CD14-positive monocyte (primary cell): ENCODE data around the gene RPS29. TPM values are rescaled to one million over a fixed set of nuclear protein-coding genes. Genes with fewer than 3 reads are reported as not detected.

Experiments used
- DNase-seq, 3 donors: peaks; one replicate each; pipeline ENCODE4 v3.0.0-alpha.2; 2011 to 2022
- H2AFZ ChIP-seq: 2 replicates; pipeline ENCODE4 v1.6.0; 2012; ENCODE audit warnings: mild to moderate bottlenecking, low read depth, low read length, inconsistent platforms; ENCODE audit not compliant: insufficient read depth, poor library complexity, severe bottlenecking
- H3K27ac ChIP-seq, 2 donors: 1 replicate in 1 of 2; 2 replicates in 1 of 2; pipeline ENCODE4 v1.5.1; 2012 to 2013; ENCODE audit warnings: low read length in 2 of 2, control low read depth in 1 of 2, inconsistent platforms in 1 of 2, low read depth in 1 of 2, mild to moderate bottlenecking in 1 of 2
- H3K27me3 ChIP-seq, 2 donors: one replicate each; pipeline versions ENCODE4 v1.6.0 to v1.6.1; 2011 to 2013; ENCODE audit warnings: low read length in 2 of 2; ENCODE audit not compliant: control insufficient read depth in 2 of 2, insufficient read depth in 2 of 2
- H3K36me3 ChIP-seq, 2 donors: replicated peaks in 1 of 2; 1 replicate in 1 of 2; 2 replicates in 1 of 2; pipeline versions ENCODE4 v1.5.1 to v1.6.1; 2012 to 2013; ENCODE audit warnings: low read length in 2 of 2, control low read depth in 1 of 2, inconsistent platforms in 1 of 2, mild to moderate bottlenecking in 1 of 2; ENCODE audit not compliant: insufficient read depth in 2 of 2, control insufficient read depth in 1 of 2
- H3K4me1 ChIP-seq, 2 donors: 1 replicate in 1 of 2; 2 replicates in 1 of 2; pipeline versions ENCODE4 v1.5.1 to v1.6.1; 2012 to 2013; ENCODE audit warnings: low read length in 2 of 2, control low read depth in 1 of 2, inconsistent platforms in 1 of 2, mild to moderate bottlenecking in 1 of 2, moderate library complexity in 1 of 2; ENCODE audit not compliant: insufficient read depth in 2 of 2, control insufficient read depth in 1 of 2
- H3K4me2 ChIP-seq: replicated peaks from 2 replicates; pipeline ENCODE3; 2012; ENCODE audit warnings: low read length, moderate library complexity, mild to moderate bottlenecking; ENCODE audit not compliant: poor library complexity, severe bottlenecking; ENCODE audit errors: extremely low read depth
- H3K4me3 ChIP-seq, 3 experiments: fragments of 200-600 bp in 1 of 3; sonication (generic) in 1 of 3; replicated peaks in 1 of 3; 1 replicate in 2 of 3; 2 replicates in 1 of 3; pipeline ENCODE4 v1.5.1; 2011 to 2013; ENCODE audit warnings: low read length in 3 of 3, mild to moderate bottlenecking in 3 of 3, control low read depth in 2 of 3, low read depth in 2 of 3, inconsistent platforms in 1 of 3, moderate library complexity in 1 of 3
- H3K79me2 ChIP-seq: 2 replicates; pipeline ENCODE4 v1.6.0; 2012; ENCODE audit warnings: mild to moderate bottlenecking, control low read depth, inconsistent platforms, low read length, moderate library complexity; ENCODE audit not compliant: insufficient read depth
- H3K9ac ChIP-seq: 2 replicates; pipeline ENCODE4 v1.6.0; 2017; ENCODE audit warnings: low read length, mild to moderate bottlenecking; ENCODE audit not compliant: insufficient read depth, poor library complexity, severe bottlenecking
- H3K9me3 ChIP-seq, 2 donors: replicated peaks in 1 of 2; 1 replicate in 1 of 2; 2 replicates in 1 of 2; pipeline versions ENCODE4 v1.5.1 to v1.6.1; 2012 to 2013; ENCODE audit warnings: low read length in 2 of 2, control low read depth in 1 of 2; ENCODE audit not compliant: control insufficient read depth in 1 of 2, insufficient read depth in 1 of 2
- H4K20me1 ChIP-seq: 2 replicates; pipeline ENCODE4 v1.6.0; 2012; ENCODE audit warnings: mild to moderate bottlenecking, low read length, control low read depth, moderate library complexity; ENCODE audit not compliant: insufficient read depth
- H3K27ac Mint-ChIP-seq, 7 donors: one replicate each; pipeline ENCODE4 v1.8.0; 2020; ENCODE audit warnings: mild to moderate bottlenecking in 7 of 7, mixed read lengths in 7 of 7, moderate library complexity in 6 of 7, inconsistent platforms in 2 of 7
- H3K27me3 Mint-ChIP-seq, 3 donors: one replicate each; pipeline ENCODE4 v1.8.0; 2021 to 2022; ENCODE audit warnings: low read depth in 3 of 3, mild to moderate bottlenecking in 3 of 3, mixed read lengths in 3 of 3, moderate library complexity in 3 of 3, inconsistent platforms in 1 of 3
- H3K36me3 Mint-ChIP-seq, 2 donors: one replicate each; pipeline ENCODE4 v1.8.0; 2020; ENCODE audit warnings: mixed read lengths in 2 of 2, inconsistent platforms in 1 of 2, mild to moderate bottlenecking in 1 of 2
- H3K4me1 Mint-ChIP-seq: one replicate; pipeline ENCODE4 v1.8.0; 2020; ENCODE audit warnings: mild to moderate bottlenecking, mixed read lengths
- H3K4me3 Mint-ChIP-seq, 2 donors: one replicate each; pipeline ENCODE4 v1.8.0; 2020; ENCODE audit warnings: mild to moderate bottlenecking in 2 of 2, mixed read lengths in 2 of 2, moderate library complexity in 1 of 2
- H3K9me3 Mint-ChIP-seq, 7 donors: one replicate each; pipeline ENCODE4 v1.8.0; 2020 to 2022; ENCODE audit warnings: mixed read lengths in 7 of 7, mild to moderate bottlenecking in 6 of 7, moderate library complexity in 6 of 7, inconsistent platforms in 2 of 7
- CTCF ChIP-seq: fragments of 200-600 bp; IDR thresholded peaks from one replicate; pipeline ENCODE4 v1.8.0; 2022; ENCODE audit warnings: antibody characterized with exemption, mild to moderate bottlenecking
- WGBS: methylation state at CpG from one replicate; pipeline ENCODE4 v1.1.5; 2013; ENCODE audit warnings: missing lambda C conversion rate; ENCODE audit not compliant: insufficient coverage; 5-methylcytosine and 5-hydroxymethylcytosine counted together
- intact Hi-C, 2 donors: fragments of 100-400 bp; cut with micrococcal nuclease; formaldehyde crosslinking; loops; one replicate each; pipeline versions ENCODE4 v1.15.0 to v1.15.1; 2023
- polyA plus RNA-seq, 3 donors: library from polyadenylated mRNA; depleted of rRNA in 1 of 3; unstranded in 2 of 3; stranded (reverse) in 1 of 3; fragments of 300-500 nt in 2 of 3; fragments of >200 nt in 1 of 3; fragmentation: Illumina TruSeq in 2 of 3; gene quantifications; 1 replicate in 2 of 3; 2 replicates in 1 of 3; pipeline ENCODE4 v1.2.3, GENCODE V29; 2012 to 2021

The RPS29 gene
- polyA plus RNA-seq, 3 donors = 2,325 to 4,497 (median 2,965) TPM

- Mint-ChIP-seq H3K4me1 (no peaks in the 10 kb centered on the region), H3K27ac (no peak overlapping the region), H3K4me3 (no peak overlapping the region), H3K27me3 (peaks cover 0 to 4% (median 4%) of the 10 kb centered on the region in 3 donors), H3K36me3 (no peaks in the 10 kb centered on the region), H3K9me3 (peaks cover 0 to 15% (median 5%) of the 10 kb centered on the region in 7 donors)
- H3K27ac ChIP-seq = no peak overlapping the region
- no peak for TF ChIP-seq CTCF
- H3K36me3 ChIP-seq = no peaks in the 10 kb centered on the region
- no peak overlapping the region for H3K4me2 ChIP-seq
- no peak overlapping the region for H3K4me3 ChIP-seq
- no CpG with 5 or more reads among the region's 1 CpG for WGBS
- no peak overlapping the region for H3K9ac ChIP-seq
- DNase-seq = no peak
- no peaks in the 10 kb centered on the region for H3K27me3 ChIP-seq
- H3K4me1 ChIP-seq = no peaks in the 10 kb centered on the region
- no peaks in the 10 kb centered on the region for H3K9me3 ChIP-seq
- intact Hi-C loops = no loop called here
- no peak overlapping the region for H2AFZ ChIP-seq
- H4K20me1 ChIP-seq = no peaks in the 10 kb centered on the region
- no peaks in the 10 kb centered on the region for H3K79me2 ChIP-seq
Observed at GRCh38 chr14:49546766-49547165, 39.4 kb downstream of the RPS29 start.

GRCh38 chr14:49545716-49546115 lies 40.5 kb downstream of the RPS29 start:
- no peak overlapping the region for H3K27ac Mint-ChIP-seq
- Histone ChIP-seq H3K4me3 (no peak overlapping the region), H3K9ac (no peak overlapping the region), H4K20me1 (no peaks in the 10 kb centered on the region), H2AFZ (no peak overlapping the region), H3K27ac (no peak overlapping the region), H3K9me3 (peaks cover 5 to 7% of the 10 kb centered on the region in 2 donors), H3K4me1 (no peaks in the 10 kb centered on the region), H3K27me3 (no peaks in the 10 kb centered on the region), H3K4me2 (no peak overlapping the region), H3K36me3 (no peaks in the 10 kb centered on the region), H3K79me2 (no peaks in the 10 kb centered on the region)
- no peak overlapping the region for H3K4me3 Mint-ChIP-seq
- no peaks in the 10 kb centered on the region for H3K4me1 Mint-ChIP-seq
- TF ChIP-seq CTCF = no peak
- 100% methylated on average over 1 of the region's 3 CpGs for WGBS
- H3K36me3 Mint-ChIP-seq = no peaks in the 10 kb centered on the region
- H3K9me3 Mint-ChIP-seq = peaks cover 5 to 25% (median 14%) of the 10 kb centered on the region in 7 donors
- peaks cover 0 to 4% (median 4%) of the 10 kb centered on the region in 3 donors for H3K27me3 Mint-ChIP-seq
- intact Hi-C loops = no loop called here
- no peak for DNase-seq
